Measurements from ENCODE around the gene GRIK4.

GRIK4 gene

GRCh38 chr11:120814531-120815318 is 303.2 kb downstream of the GRIK4 start:
- no peak for DNase-seq (ENCODE audit: low read depth in 2 of 2)

GRCh38 chr11:120815319-120816100 is 304.0 kb downstream of the GRIK4 start:
- DNase-seq (ENCODE audit: low read depth in 2 of 2): no peak

- DNase-seq (ENCODE audit: low read depth in 2 of 2): no peak
These were observed 304.6 kb downstream of the GRIK4 start for GRCh38 chr11:120816176-120816575.

GRCh38 chr11:120816711-120817110 is 305.2 kb downstream of the GRIK4 start:
- no peak for DNase-seq (ENCODE audit: low read depth in 2 of 2)

GRCh38 chr11:120817158-120817557 is 305.6 kb downstream of the GRIK4 start:
- no peak for DNase-seq (ENCODE audit: low read depth in 2 of 2)

GRCh38 chr11:120818097-120818496 is 306.5 kb downstream of the GRIK4 start:
- no peak for DNase-seq (ENCODE audit: low read depth in 2 of 2)

- no peak for DNase-seq (ENCODE audit: low read depth in 2 of 2)
These were observed 307.5 kb downstream of the GRIK4 start for GRCh38 chr11:120819003-120819402.

GRCh38 chr11:120819437-120820365 is 308.2 kb downstream of the GRIK4 start:
- DNase-seq (ENCODE audit: low read depth in 2 of 2): no peak

GRCh38 chr11:120823159-120823558 is 311.6 kb downstream of the GRIK4 start:
- no peak for DNase-seq (ENCODE audit: low read depth in 2 of 2)

- no peak for DNase-seq (ENCODE audit: low read depth in 2 of 2)
These were observed 312.7 kb downstream of the GRIK4 start for GRCh38 chr11:120824242-120824641.

GRCh38 chr11:120827198-120827597 is 315.6 kb downstream of the GRIK4 start:
- DNase-seq (ENCODE audit: low read depth in 2 of 2): no peak

GRCh38 chr11:120827820-120828219 is 316.3 kb downstream of the GRIK4 start:
- DNase-seq (ENCODE audit: low read depth in 2 of 2): no peak

- no peak for DNase-seq (ENCODE audit: low read depth in 2 of 2)
These were observed 317.3 kb downstream of the GRIK4 start for GRCh38 chr11:120828847-120829246.

- DNase-seq (ENCODE audit: low read depth in 2 of 2): no peak
These were observed 318.6 kb downstream of the GRIK4 start for GRCh38 chr11:120830085-120830620.

GRCh38 chr11:120832481-120833238 is 321.1 kb downstream of the GRIK4 start:
- DNase-seq (ENCODE audit: low read depth in 2 of 2): no peak

- no peak for DNase-seq (ENCODE audit: low read depth in 2 of 2)
These were observed 323.2 kb downstream of the GRIK4 start for GRCh38 chr11:120834686-120835210.

GRCh38 chr11:120835601-120836228 is 324.2 kb downstream of the GRIK4 start:
- no peak for DNase-seq (ENCODE audit: low read depth in 2 of 2)

GRCh38 chr11:120837696-120838095 is 326.1 kb downstream of the GRIK4 start:
- no peak for DNase-seq (ENCODE audit: low read depth in 2 of 2)

- no peak for DNase-seq (ENCODE audit: low read depth in 2 of 2)
These were observed 327.7 kb downstream of the GRIK4 start for GRCh38 chr11:120839201-120839600.

GRCh38 chr11:120839846-120840402 is 328.4 kb downstream of the GRIK4 start:
- no peak for DNase-seq (ENCODE audit: low read depth in 2 of 2)
